Measurements from ENCODE around the gene AAR2.

Gene AAR2

DNA sequence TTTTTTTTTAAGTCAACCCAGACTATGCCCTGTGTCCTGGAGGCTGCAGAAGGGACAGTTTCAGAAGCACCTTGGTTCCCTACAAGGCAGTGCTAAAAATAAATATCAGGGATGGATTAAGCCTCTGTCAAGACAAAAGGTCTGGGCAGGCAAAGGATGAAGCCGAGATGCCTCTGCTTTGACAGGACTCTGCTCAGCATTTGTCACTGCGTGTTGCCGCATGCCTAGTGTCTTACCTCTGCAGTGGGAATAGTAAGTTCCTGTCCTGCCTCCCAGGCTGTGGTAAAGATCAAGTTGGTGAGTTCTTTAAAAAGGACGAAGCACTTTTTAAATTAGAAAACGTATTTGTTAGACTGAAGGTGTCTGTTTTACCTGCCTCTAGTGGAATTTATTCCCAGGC, 15.1 kb downstream of the AAR2 start:
- no peak overlapping the region for H3K4me2 ChIP-seq (ENCODE audit: low read length)
- no peaks in the 10 kb centered on the region for H3K79me2 ChIP-seq (ENCODE audit: control insufficient read depth, low read length)
- no peaks in the 10 kb centered on the region for H3K27me3 ChIP-seq (ENCODE audit: control insufficient read depth, low read length)
- H3K4me3 ChIP-seq (ENCODE audit: low read length), result no peak overlapping the region
- TF ChIP-seq, protein P1, sequence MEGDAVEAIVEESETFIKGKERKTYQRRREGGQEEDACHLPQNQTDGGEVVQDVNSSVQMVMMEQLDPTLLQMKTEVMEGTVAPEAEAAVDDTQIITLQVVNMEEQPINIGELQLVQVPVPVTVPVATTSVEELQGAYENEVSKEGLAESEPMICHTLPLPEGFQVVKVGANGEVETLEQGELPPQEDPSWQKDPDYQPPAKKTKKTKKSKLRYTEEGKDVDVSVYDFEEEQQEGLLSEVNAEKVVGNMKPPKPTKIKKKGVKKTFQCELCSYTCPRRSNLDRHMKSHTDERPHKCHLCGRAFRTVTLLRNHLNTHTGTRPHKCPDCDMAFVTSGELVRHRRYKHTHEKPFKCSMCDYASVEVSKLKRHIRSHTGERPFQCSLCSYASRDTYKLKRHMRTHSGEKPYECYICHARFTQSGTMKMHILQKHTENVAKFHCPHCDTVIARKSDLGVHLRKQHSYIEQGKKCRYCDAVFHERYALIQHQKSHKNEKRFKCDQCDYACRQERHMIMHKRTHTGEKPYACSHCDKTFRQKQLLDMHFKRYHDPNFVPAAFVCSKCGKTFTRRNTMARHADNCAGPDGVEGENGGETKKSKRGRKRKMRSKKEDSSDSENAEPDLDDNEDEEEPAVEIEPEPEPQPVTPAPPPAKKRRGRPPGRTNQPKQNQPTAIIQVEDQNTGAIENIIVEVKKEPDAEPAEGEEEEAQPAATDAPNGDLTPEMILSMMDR (IDR thresholded peaks at IDR 0.05; ENCODE audit: low read depth, low read length, poor library complexity, severe bottlenecking), result no peak
- TF ChIP-seq EZH2phosphoT487 (IDR thresholded peaks at IDR 0.05; ENCODE audit: borderline replicate concordance, low read length), result no peak
- H3K36me3 ChIP-seq (ENCODE audit: control insufficient read depth, low read length), result peaks cover 32% of the 10 kb centered on the region
- H4K20me1 ChIP-seq (ENCODE audit: control insufficient read depth, insufficient read depth, low read depth, low read length), result no peaks in the 10 kb centered on the region
- H3F3A ChIP-seq (ENCODE audit: control insufficient read depth, insufficient read depth), result no peaks in the 10 kb centered on the region
- H3K9me2 ChIP-seq (replicated peaks; ENCODE audit: control insufficient read depth, low read length), result no peaks in the 10 kb centered on the region
- no peak overlapping the region for H3K27ac ChIP-seq (ENCODE audit: low read depth, low read length)
- H3K9me3 ChIP-seq (ENCODE audit: control insufficient read depth, insufficient read depth, low read length), result no peaks in the 10 kb centered on the region
- no peaks in the 10 kb centered on the region for H3K4me1 ChIP-seq (ENCODE audit: control insufficient read depth, low read length)

DNA sequence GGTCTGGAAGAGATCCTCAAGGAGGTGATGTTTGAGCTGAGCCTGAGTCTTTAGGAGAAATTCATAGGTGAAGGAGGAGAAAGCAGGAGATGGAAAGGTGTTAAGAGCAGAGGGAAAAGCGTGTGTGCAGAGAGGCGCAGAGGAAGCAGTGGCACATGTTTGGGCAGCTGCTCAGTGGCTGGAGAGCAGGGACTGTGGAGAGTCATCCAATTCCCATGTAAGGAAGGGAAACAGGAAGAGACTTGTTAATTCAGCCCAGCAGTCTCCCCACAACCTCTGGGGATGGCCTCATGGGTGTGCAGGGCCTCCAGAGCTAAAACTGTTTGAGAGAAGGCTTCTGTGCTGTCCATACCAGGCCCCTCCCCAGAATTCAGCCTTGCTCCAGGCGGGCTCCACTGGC, 16.2 kb downstream of the AAR2 start:
- H3K79me2 ChIP-seq (ENCODE audit: control insufficient read depth, low read length), result no peaks in the 10 kb centered on the region
- H3K4me2 ChIP-seq (ENCODE audit: low read length), result no peak overlapping the region
- no peaks in the 10 kb centered on the region for H3K4me1 ChIP-seq (ENCODE audit: control insufficient read depth, low read length)
- H3F3A ChIP-seq (ENCODE audit: control insufficient read depth, insufficient read depth), result no peaks in the 10 kb centered on the region
- no peaks in the 10 kb centered on the region for H3K9me2 ChIP-seq (replicated peaks; ENCODE audit: control insufficient read depth, low read length)
- H3K9me3 ChIP-seq (ENCODE audit: control insufficient read depth, insufficient read depth, low read length), result no peaks in the 10 kb centered on the region
- H3K36me3 ChIP-seq (ENCODE audit: control insufficient read depth, low read length), result peaks cover 29% of the 10 kb centered on the region
- no peak overlapping the region for H3K4me3 ChIP-seq (ENCODE audit: low read length)
- no peak overlapping the region for H3K27ac ChIP-seq (ENCODE audit: low read depth, low read length)
- H3K27me3 ChIP-seq (ENCODE audit: control insufficient read depth, low read length), result no peaks in the 10 kb centered on the region
- TF ChIP-seq EZH2phosphoT487 (IDR thresholded peaks at IDR 0.05; ENCODE audit: borderline replicate concordance, low read length), result no peak
- TF ChIP-seq, protein P1 (IDR thresholded peaks at IDR 0.05; ENCODE audit: low read depth, low read length, poor library complexity, severe bottlenecking), result no peak
- no peaks in the 10 kb centered on the region for H4K20me1 ChIP-seq (ENCODE audit: control insufficient read depth, insufficient read depth, low read depth, low read length)

- Histone ChIP-seq H3K36me3 (ENCODE audit: control insufficient read depth, low read length) (peaks cover 27% of the 10 kb centered on the region), H3F3A (ENCODE audit: control insufficient read depth, insufficient read depth) (no peaks in the 10 kb centered on the region), H3K79me2 (ENCODE audit: control insufficient read depth, low read length) (no peaks in the 10 kb centered on the region), H3K4me1 (ENCODE audit: control insufficient read depth, low read length) (no peaks in the 10 kb centered on the region), H3K27ac (ENCODE audit: low read depth, low read length) (no peak overlapping the region), H3K27me3 (ENCODE audit: control insufficient read depth, low read length) (no peaks in the 10 kb centered on the region), H3K4me2 (ENCODE audit: low read length) (no peak overlapping the region), H3K4me3 (ENCODE audit: low read length) (no peak overlapping the region), H3K9me3 (ENCODE audit: control insufficient read depth, insufficient read depth, low read length) (no peaks in the 10 kb centered on the region), H3K9me2 (replicated peaks; ENCODE audit: control insufficient read depth, low read length) (no peaks in the 10 kb centered on the region), H4K20me1 (ENCODE audit: control insufficient read depth, insufficient read depth, low read depth, low read length) (no peaks in the 10 kb centered on the region)
- TF ChIP-seq, protein P1 (IDR thresholded peaks at IDR 0.05; ENCODE audit: low read depth, low read length, poor library complexity, severe bottlenecking), result no peak
- no peak for TF ChIP-seq EZH2phosphoT487 (IDR thresholded peaks at IDR 0.05; ENCODE audit: borderline replicate concordance, low read length)
Observed at GRCh38 chr20:36253036-36253435, 16.8 kb downstream of the AAR2 start.

GRCh38 chr20:36254076-36254475, 17.8 kb downstream of the AAR2 start:
- no peak for TF ChIP-seq EZH2phosphoT487 (IDR thresholded peaks at IDR 0.05; ENCODE audit: borderline replicate concordance, low read length)
- TF ChIP-seq, protein P1 (IDR thresholded peaks at IDR 0.05; ENCODE audit: low read depth, low read length, poor library complexity, severe bottlenecking), result no peak
- H3K4me1 ChIP-seq (ENCODE audit: control insufficient read depth, low read length), result no peaks in the 10 kb centered on the region
- H4K20me1 ChIP-seq (ENCODE audit: control insufficient read depth, insufficient read depth, low read depth, low read length), result no peaks in the 10 kb centered on the region
- no peaks in the 10 kb centered on the region for H3K27me3 ChIP-seq (ENCODE audit: control insufficient read depth, low read length)
- H3K9me3 ChIP-seq (ENCODE audit: control insufficient read depth, insufficient read depth, low read length), result no peaks in the 10 kb centered on the region
- no peaks in the 10 kb centered on the region for H3F3A ChIP-seq (ENCODE audit: control insufficient read depth, insufficient read depth)
- no peak overlapping the region for H3K27ac ChIP-seq (ENCODE audit: low read depth, low read length)
- H3K4me3 ChIP-seq (ENCODE audit: low read length), result no peak overlapping the region
- peaks cover 19% of the 10 kb centered on the region for H3K36me3 ChIP-seq (ENCODE audit: control insufficient read depth, low read length)
- H3K79me2 ChIP-seq (ENCODE audit: control insufficient read depth, low read length), result no peaks in the 10 kb centered on the region
- H3K9me2 ChIP-seq (replicated peaks; ENCODE audit: control insufficient read depth, low read length), result no peaks in the 10 kb centered on the region
- no peak overlapping the region for H3K4me2 ChIP-seq (ENCODE audit: low read length)

Data from DOHH2 (cell line).